GM19099 (cell line): ENCODE measurements around the gene CRYBG1.

ENCODE experiments used
- POLR2A ChIP-seq: IDR thresholded peaks from 3 replicates; pipeline ENCODE4 v1.6.1; 2011; ENCODE audit warnings: low read depth; ENCODE audit not compliant: insufficient read length; ENCODE audit errors: extremely low read depth

Gene CRYBG1

GRCh38 chr6:106546691-106547414 lies 186.3 kb downstream of the CRYBG1 start:
- no peak for TF ChIP-seq POLR2A

GRCh38 chr6:106547601-106548453 lies 187.3 kb downstream of the CRYBG1 start:
- no peak for TF ChIP-seq POLR2A

- no peak for TF ChIP-seq POLR2A
Observed at GRCh38 chr6:106549521-106549920, 189.0 kb downstream of the CRYBG1 start.

- no peak for TF ChIP-seq POLR2A
Observed at GRCh38 chr6:106551155-106551554, 190.6 kb downstream of the CRYBG1 start.

GRCh38 chr6:106553440-106553839 lies 192.9 kb downstream of the CRYBG1 start:
- TF ChIP-seq POLR2A = no peak

- no peak for TF ChIP-seq POLR2A
Observed at GRCh38 chr6:106555767-106556166, 195.2 kb downstream of the CRYBG1 start.

GRCh38 chr6:106556368-106556960 lies 195.9 kb downstream of the CRYBG1 start:
- TF ChIP-seq POLR2A = no peak

GRCh38 chr6:106557837-106558236 lies 197.3 kb downstream of the CRYBG1 start:
- TF ChIP-seq POLR2A = no peak

GRCh38 chr6:106558364-106558763 lies 197.8 kb downstream of the CRYBG1 start:
- no peak for TF ChIP-seq POLR2A

- TF ChIP-seq POLR2A = no peak
Observed at GRCh38 chr6:106560996-106561685, 200.6 kb downstream of the CRYBG1 start.

GRCh38 chr6:106561686-106562405 lies 201.3 kb downstream of the CRYBG1 start:
- no peak for TF ChIP-seq POLR2A

- TF ChIP-seq POLR2A = no peak
Observed at GRCh38 chr6:106563614-106564013, 203.1 kb downstream of the CRYBG1 start.

- TF ChIP-seq POLR2A = no peak
Observed at GRCh38 chr6:106564476-106564875, 204.0 kb downstream of the CRYBG1 start.

- no peak for TF ChIP-seq POLR2A
Observed at GRCh38 chr6:106568530-106568929, 208.0 kb downstream of the CRYBG1 start.
